Psoas muscle (tissue), 8 donors: ENCODE results near the gene RBM20. TPM values are rescaled to one million over a fixed set of nuclear protein-coding genes. Genes with fewer than 3 reads are reported as not detected.
A peak's percentile ranks its signal among the peaks of the same experiment; 100 is the strongest.

ENCODE experiments used
- ATAC-seq, 4 donors: fragments of 200-7000 bp; cut with Tn5 transposase; one replicate each; pipeline ENCODE4 v1.9.1; 2020; ENCODE audit warnings: moderate library complexity in 3 of 4, mild to moderate bottlenecking in 2 of 4
- DNase-seq, 2 donors: peaks; one replicate each; pipeline ENCODE4 v3.0.0-alpha.2; 2020
- H3K27ac ChIP-seq: fragments of 200-600 bp; one replicate; pipeline ENCODE4 v1.8.0; 2022
- H3K27me3 ChIP-seq, 3 donors: fragments of 200-600 bp in 1 of 3; one replicate each; pipeline versions ENCODE4 v1.6.1 to v1.8.0; 2013 to 2022; ENCODE audit warnings: low read length in 2 of 3, mild to moderate bottlenecking in 2 of 3, moderate library complexity in 1 of 3; ENCODE audit not compliant: insufficient read depth in 3 of 3
- H3K36me3 ChIP-seq, 2 donors: fragments of 200-600 bp in 1 of 2; one replicate each; pipeline versions ENCODE4 v1.6.1 to v1.8.0; 2013 to 2022; ENCODE audit warnings: low read depth in 1 of 2, mild to moderate bottlenecking in 1 of 2, moderate library complexity in 1 of 2; ENCODE audit not compliant: insufficient read depth in 1 of 2
- H3K4me1 ChIP-seq: fragments of 200-600 bp; one replicate; pipeline ENCODE4 v1.8.0; 2022
- H3K4me3 ChIP-seq: fragments of 200-600 bp; one replicate; pipeline ENCODE4 v1.8.0; 2022; ENCODE audit warnings: mild to moderate bottlenecking
- H3K9me3 ChIP-seq: fragments of 200-600 bp; one replicate; pipeline ENCODE4 v1.8.0; 2022
- WGBS, 3 donors: extraction: QIAGEN DNeasy Blood & Tissue Kit; methylation state at CpG; one replicate each; pipeline versions ENCODE4 v1.1.6 to v1.1.7; 2013; 5-methylcytosine and 5-hydroxymethylcytosine counted together
- intact Hi-C, 2 donors: fragments of 100-400 bp; cut with DNase I; formaldehyde crosslinking; loops; one replicate each; pipeline versions ENCODE4 v1.11.0 to v1.14.2; 2022
- polyA plus RNA-seq, 3 donors: library from polyadenylated mRNA; stranded (reverse); fragments of 200-250 nt; gene quantifications; one replicate each; pipeline ENCODE4 v1.2.3, GENCODE V29; 2013
- total RNA-seq, 4 donors: library from RNA; stranded (reverse); fragmentation: NEBNext Ultra II Directional in 2 of 4; extraction: Animal tissue kit (Norgen Biotek cat#: 25700) in 2 of 4; gene quantifications; one replicate each; pipeline versions ENCODE4 v1.2.1 to v1.2.4, GENCODE V29; 2021 to 2023
- TF ChIP-seq, protein P1 (sequence below): fragments of 200-600 bp; IDR thresholded peaks from one replicate; pipeline ENCODE4 v1.8.0; 2022; ENCODE audit warnings: antibody characterized with exemption
- donor health status: healthy with polysubstance abuse.
- donor health status: DM: no; HTN: no; CAD: no; lungs with moderate emphysema.
- donor health status: Bipolar disorder and iron deficiency.
- donor health status: healthy.
- donor health status: DM: yes; HTN: yes; CAD: no.
- donor health status: DM: no; HTN: no; CAD: no.
- donor health status: DM: no; HTN: no; CAD: no.
- donor health status: DM: yes; HTN: yes; CAD: no.

Gene RBM20
- total and polyA plus RNA-seq, 7 donors, result 1.6 to 48.8 (median 14.2) TPM

DNA sequence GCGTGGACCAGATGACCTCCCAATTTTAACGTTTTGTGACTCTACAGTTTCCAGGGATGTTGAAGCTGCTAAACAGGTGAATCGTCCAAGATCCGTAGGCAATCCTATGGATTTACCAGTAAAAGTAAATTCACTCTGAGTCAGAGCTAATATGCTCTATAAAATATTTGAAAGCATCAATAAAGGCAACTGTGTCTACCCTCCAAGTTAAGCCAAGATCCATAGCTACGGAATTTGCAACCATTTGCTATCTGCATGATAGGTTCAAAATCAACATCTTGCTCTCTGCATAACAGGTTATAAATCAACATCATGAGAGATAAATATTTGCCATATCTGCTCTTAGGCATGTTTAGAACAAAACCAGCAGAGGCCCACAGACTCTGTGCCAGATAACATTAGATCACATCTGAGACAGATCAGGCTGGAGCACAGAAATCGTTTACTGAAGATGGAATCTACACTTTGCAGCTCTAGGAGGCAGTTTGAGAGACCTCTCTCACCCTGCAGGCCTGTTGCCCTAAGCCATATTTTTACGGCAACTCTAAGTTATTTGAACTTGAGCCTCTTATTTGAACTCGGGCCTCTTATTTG, 146.9 kb downstream of the RBM20 start:
- no peak overlapping the region for H3K27ac ChIP-seq
- WGBS, 3 donors, result 76 to 88% (median 78%) methylated on average over 8 of the region's 8 CpGs
- H3K4me1 ChIP-seq, result no peaks in the 10 kb centered on the region
- DNase-seq, result no peak
- H3K9me3 ChIP-seq, result no peaks in the 10 kb centered on the region
- TF ChIP-seq, protein P1, sequence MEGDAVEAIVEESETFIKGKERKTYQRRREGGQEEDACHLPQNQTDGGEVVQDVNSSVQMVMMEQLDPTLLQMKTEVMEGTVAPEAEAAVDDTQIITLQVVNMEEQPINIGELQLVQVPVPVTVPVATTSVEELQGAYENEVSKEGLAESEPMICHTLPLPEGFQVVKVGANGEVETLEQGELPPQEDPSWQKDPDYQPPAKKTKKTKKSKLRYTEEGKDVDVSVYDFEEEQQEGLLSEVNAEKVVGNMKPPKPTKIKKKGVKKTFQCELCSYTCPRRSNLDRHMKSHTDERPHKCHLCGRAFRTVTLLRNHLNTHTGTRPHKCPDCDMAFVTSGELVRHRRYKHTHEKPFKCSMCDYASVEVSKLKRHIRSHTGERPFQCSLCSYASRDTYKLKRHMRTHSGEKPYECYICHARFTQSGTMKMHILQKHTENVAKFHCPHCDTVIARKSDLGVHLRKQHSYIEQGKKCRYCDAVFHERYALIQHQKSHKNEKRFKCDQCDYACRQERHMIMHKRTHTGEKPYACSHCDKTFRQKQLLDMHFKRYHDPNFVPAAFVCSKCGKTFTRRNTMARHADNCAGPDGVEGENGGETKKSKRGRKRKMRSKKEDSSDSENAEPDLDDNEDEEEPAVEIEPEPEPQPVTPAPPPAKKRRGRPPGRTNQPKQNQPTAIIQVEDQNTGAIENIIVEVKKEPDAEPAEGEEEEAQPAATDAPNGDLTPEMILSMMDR, result no peak
- intact Hi-C loops, result no loop called here
- no peak overlapping the region for H3K4me3 ChIP-seq
- ATAC-seq, result no peak
- H3K27me3 ChIP-seq, result no peaks in the 10 kb centered on the region
- peaks cover 0 to 11% of the 10 kb centered on the region in 2 donors for H3K36me3 ChIP-seq

DNA sequence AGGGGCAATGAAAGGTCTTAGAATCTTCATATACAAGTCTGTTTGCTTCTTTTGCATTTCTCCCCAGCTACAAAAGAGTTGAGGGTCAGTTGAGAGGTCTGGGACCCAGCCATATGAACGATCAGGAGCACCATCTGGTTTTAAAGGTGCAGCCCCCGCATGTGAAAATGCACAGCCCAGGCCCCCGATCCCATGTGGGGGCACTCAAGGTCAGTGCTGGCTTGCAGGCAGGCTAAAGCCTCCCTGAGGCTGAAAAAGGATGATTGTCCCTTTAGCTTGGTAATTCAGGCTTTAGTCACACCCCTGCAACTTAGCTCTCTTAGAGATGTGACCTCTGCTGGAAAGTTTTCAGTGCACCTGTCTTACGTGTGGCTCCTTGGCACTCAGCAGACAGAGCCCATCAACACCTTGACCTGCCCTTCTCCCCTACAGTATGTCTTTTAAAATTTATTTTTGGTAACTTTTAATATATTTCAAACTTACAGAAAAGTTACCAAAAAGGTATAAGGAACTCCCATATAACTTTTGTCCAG, 147.5 kb downstream of the RBM20 start:
- no peak for DNase-seq
- Histone ChIP-seq H3K4me1 (no peaks in the 10 kb centered on the region), H3K27me3 (no peaks in the 10 kb centered on the region), H3K27ac (no peak overlapping the region), H3K4me3 (no peak overlapping the region), H3K9me3 (no peaks in the 10 kb centered on the region), H3K36me3 (peaks cover 0 to 11% of the 10 kb centered on the region in 2 donors)
- intact Hi-C loops, result no loop called here
- peak; percentile 14 to 42 (median 24) for ATAC-seq
- TF ChIP-seq, protein P1, result no peak
- 30 to 64% (median 40%) methylated on average over 4 of the region's 4 CpGs for WGBS, 3 donors

DNA sequence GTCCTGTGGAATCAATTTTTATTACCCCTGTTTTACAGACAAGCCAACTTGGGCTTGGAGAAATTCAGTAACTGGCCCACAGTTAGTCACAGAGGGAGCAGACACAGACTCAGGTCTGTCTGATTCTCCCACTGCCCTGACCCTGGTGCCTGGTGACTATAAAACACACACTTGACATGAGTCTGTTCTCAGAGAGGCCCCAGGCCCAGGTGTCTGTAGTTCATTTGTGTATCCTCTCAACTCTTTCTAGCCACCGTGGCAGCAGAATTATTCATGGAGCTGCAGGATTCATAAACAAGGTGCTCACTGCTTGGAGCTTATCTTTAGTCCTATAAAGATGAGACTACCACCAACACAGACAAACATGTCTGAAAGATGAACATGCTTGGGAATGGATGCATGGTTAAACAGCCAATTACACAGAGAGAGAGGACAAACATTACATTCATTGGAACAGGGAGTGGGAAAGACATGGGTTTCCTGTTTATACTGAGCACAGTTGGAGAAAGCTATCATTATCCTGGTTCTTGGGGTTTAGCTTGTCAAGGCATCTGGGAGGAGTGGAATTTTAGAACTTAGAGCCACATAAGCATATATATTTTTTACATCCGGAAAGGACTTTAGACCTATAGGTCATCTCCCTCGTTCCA, 148.5 kb downstream of the RBM20 start:
- TF ChIP-seq, protein P1, result no peak
- Histone ChIP-seq H3K9me3 (no peaks in the 10 kb centered on the region), H3K36me3 (peaks cover 0 to 15% of the 10 kb centered on the region in 2 donors), H3K27me3 (no peaks in the 10 kb centered on the region), H3K4me1 (no peaks in the 10 kb centered on the region), H3K27ac (no peak overlapping the region), H3K4me3 (no peak overlapping the region)
- DNase-seq (no peak), ATAC-seq (no peak)
- intact Hi-C loops, result no loop called here
- WGBS, 3 donors, result 71 to 77% (median 75%) methylated on average over 3 of the region's 3 CpGs

DNA sequence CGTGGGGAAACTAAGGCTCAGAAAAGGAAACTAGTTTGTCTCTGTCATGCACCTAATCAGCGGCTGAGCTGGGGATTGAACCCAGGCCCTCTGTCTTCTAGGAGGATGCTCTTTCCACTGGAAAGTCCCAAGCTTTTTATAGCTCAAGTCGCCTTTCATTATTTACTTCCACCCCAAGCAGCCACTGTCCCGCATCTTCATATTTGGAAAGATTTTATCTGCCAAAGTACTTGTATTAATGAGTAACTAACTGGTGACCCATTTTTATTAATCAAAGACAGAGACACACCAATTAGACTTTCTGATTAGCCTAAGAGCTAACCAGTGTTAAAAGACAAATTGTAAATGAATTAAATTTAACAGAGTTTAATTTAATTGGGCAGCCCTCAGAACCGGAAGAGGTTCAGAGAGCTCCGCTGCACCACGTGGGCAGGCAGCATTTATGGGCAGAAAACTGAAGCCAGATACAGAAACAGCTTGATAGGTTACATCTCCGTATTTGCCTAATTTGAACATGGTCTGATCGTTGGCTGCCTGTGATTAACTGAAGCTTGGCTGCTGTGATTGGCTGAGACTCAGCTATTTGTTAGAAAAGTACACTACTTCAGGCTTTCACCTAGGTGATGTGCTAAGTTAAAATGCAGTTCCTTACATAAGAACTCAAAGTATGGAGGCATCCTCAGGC, 149.1 kb downstream of the RBM20 start:
- H3K27ac ChIP-seq, result no peak overlapping the region

More for the DNA sequence above, 149.1 kb downstream of the RBM20 start:
- Histone ChIP-seq H3K4me1 (no peaks in the 10 kb centered on the region), H3K27me3 (no peaks in the 10 kb centered on the region), H3K4me3 (no peak overlapping the region), H3K36me3 (peaks cover 0 to 21% of the 10 kb centered on the region in 2 donors), H3K9me3 (no peaks in the 10 kb centered on the region)
- DNase-seq, result no peak
- ATAC-seq, result no peak
- 76 to 84% (median 79%) methylated on average over 9 of the region's 9 CpGs for WGBS, 3 donors
- TF ChIP-seq, protein P1, result no peak
- intact Hi-C loops, result no loop called here
